NOMO-1 (cell line): ENCODE results near the gene IRF2BP2.

Experiments used
- DNase-seq, 2 experiments: peaks; one replicate each; lab custom pipeline; 2025; ENCODE audit not compliant: unreplicated experiment in 2 of 2; lab: John Stamatoyannopoulos, UW

The IRF2BP2 gene

GRCh38 chr1:234559902-234560676 is 49.9 kb downstream of the IRF2BP2 start:
- no peak for DNase-seq

GRCh38 chr1:234559152-234559901 is 50.7 kb downstream of the IRF2BP2 start:
- no peak for DNase-seq

- no peak for DNase-seq
Measured at GRCh38 chr1:234558330-234558836, 51.6 kb downstream of the IRF2BP2 start.

GRCh38 chr1:234556245-234556943 is 53.6 kb downstream of the IRF2BP2 start:
- DNase-seq = no peak

GRCh38 chr1:234555390-234556024 is 54.5 kb downstream of the IRF2BP2 start:
- no peak for DNase-seq

- DNase-seq = no peak
Measured at GRCh38 chr1:234554698-234555311, 55.2 kb downstream of the IRF2BP2 start.
